Mesendoderm (in vitro differentiated cells): ENCODE data around the gene GOLPH3L.

Experiments
- DNase-seq: peaks from one replicate; pipeline ENCODE4 v3.0.0; 2013
- H2AK5ac ChIP-seq: 2 replicates; pipeline ENCODE4 v1.6.1; 2013; ENCODE audit warnings: low read length, inconsistent platforms
- H2BK120ac ChIP-seq: 2 replicates; pipeline ENCODE4 v1.6.1; 2013; ENCODE audit warnings: low read depth, mild to moderate bottlenecking, low read length, moderate library complexity, mixed read lengths
- H2BK15ac ChIP-seq: replicated peaks from 2 replicates; pipeline ENCODE4 v1.6.1; 2013; ENCODE audit warnings: low read depth, mild to moderate bottlenecking, moderate library complexity
- H2BK5ac ChIP-seq: 2 replicates; pipeline ENCODE4 v1.6.1; 2013; ENCODE audit warnings: low read length, inconsistent platforms
- H3K18ac ChIP-seq: 2 replicates; pipeline ENCODE4 v1.6.1; 2013; ENCODE audit warnings: mild to moderate bottlenecking, low read length, mixed read lengths
- H3K23ac ChIP-seq: one replicate; pipeline ENCODE4 v1.6.1; 2013; ENCODE audit warnings: low read length
- H3K27ac ChIP-seq: 2 replicates; pipeline ENCODE4 v1.5.1; 2013; ENCODE audit warnings: low read depth, mild to moderate bottlenecking, inconsistent platforms, low read length, moderate library complexity
- H3K27me3 ChIP-seq: 2 replicates; pipeline ENCODE4 v1.6.1; 2013; ENCODE audit warnings: low read length, control low read depth, mild to moderate bottlenecking, inconsistent platforms; ENCODE audit not compliant: insufficient read depth, poor library complexity
- H3K36me3 ChIP-seq: 2 replicates; pipeline ENCODE4 v1.6.1; 2013; ENCODE audit warnings: low read length, inconsistent platforms; ENCODE audit not compliant: control insufficient read depth, insufficient read depth
- H3K4ac ChIP-seq: one replicate; pipeline ENCODE4 v1.6.1; 2013; ENCODE audit warnings: low read depth, mild to moderate bottlenecking, low read length, moderate library complexity
- H3K4me1 ChIP-seq: 2 replicates; pipeline ENCODE4 v1.6.1; 2013; ENCODE audit warnings: low read depth, low read length, inconsistent platforms; ENCODE audit not compliant: control insufficient read depth
- H3K4me2 ChIP-seq: 2 replicates; pipeline ENCODE4 v1.6.1; 2013; ENCODE audit warnings: low read length
- H3K4me3 ChIP-seq: 2 replicates; pipeline ENCODE4 v1.5.1; 2013; ENCODE audit warnings: mild to moderate bottlenecking, low read length
- H3K56ac ChIP-seq: one replicate; pipeline ENCODE4 v1.6.1; 2013; ENCODE audit warnings: low read length
- H3K79me1 ChIP-seq: 2 replicates; pipeline ENCODE4 v1.6.1; 2013; ENCODE audit warnings: low read length, inconsistent platforms
- H3K79me2 ChIP-seq: 2 replicates; pipeline ENCODE4 v1.6.1; 2013; ENCODE audit warnings: mild to moderate bottlenecking, low read length; ENCODE audit not compliant: control insufficient read depth, insufficient read depth
- H3K9ac ChIP-seq: 2 replicates; pipeline ENCODE4 v1.6.1; 2013; ENCODE audit warnings: low read length, inconsistent platforms
- H4K5ac ChIP-seq: one replicate; pipeline ENCODE4 v1.6.1; 2013; ENCODE audit warnings: low read length
- H4K8ac ChIP-seq: one replicate; pipeline ENCODE4 v1.6.1; 2013; ENCODE audit warnings: low read depth, mild to moderate bottlenecking, control low read depth, low read length, moderate library complexity
- WGBS: extraction: QIAGEN DNeasy Blood & Tissue Kit; methylation state at CpG from one replicate; pipeline ENCODE4 v1.1.7; 2013; ENCODE audit warnings: low lambda C conversion rate, missing lambda C conversion rate; ENCODE audit not compliant: insufficient coverage; ENCODE audit errors: extremely low coverage; 5-methylcytosine and 5-hydroxymethylcytosine counted together

The GOLPH3L gene

DNA sequence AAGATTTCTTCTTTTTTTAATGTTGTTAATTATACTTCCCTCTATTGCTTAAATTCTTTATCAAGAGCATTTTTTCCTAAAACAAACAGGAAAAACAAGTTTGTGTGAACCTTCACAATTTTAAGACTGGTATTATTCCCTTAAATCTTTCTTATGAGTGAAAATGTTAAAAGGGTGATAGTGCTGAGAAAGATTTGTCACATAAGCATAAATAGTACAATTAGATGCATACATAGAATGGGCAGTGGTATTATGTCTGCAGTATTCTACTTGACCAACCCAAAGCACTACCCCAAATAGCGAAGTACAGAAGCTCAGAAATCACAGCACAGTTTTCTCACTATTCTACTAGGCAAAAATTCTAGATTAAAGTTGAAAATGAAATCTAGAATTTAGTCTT is 18.0 kb downstream of the GOLPH3L start:
- no peak overlapping the region for H3K9ac ChIP-seq
- no peaks in the 10 kb centered on the region for H3K27me3 ChIP-seq
- H2AK5ac ChIP-seq = no peak overlapping the region
- H3K4me3 ChIP-seq = no peak overlapping the region
- H2BK15ac ChIP-seq = no peak overlapping the region
- no peaks in the 10 kb centered on the region for H3K79me2 ChIP-seq
- H3K18ac ChIP-seq = no peak overlapping the region
- DNase-seq = no peak
- H3K27ac ChIP-seq = no peak overlapping the region
- no peak overlapping the region for H3K56ac ChIP-seq
- H3K23ac ChIP-seq = no peak overlapping the region
- no peaks in the 10 kb centered on the region for H3K36me3 ChIP-seq
- H4K8ac ChIP-seq = no peak overlapping the region
- H3K4me2 ChIP-seq = no peak overlapping the region
- no peak overlapping the region for H3K4ac ChIP-seq
- H3K79me1 ChIP-seq = no peaks in the 10 kb centered on the region
- H2BK120ac ChIP-seq = no peak overlapping the region
- H3K4me1 ChIP-seq = no peaks in the 10 kb centered on the region
- H2BK5ac ChIP-seq = no peak overlapping the region
- no peak overlapping the region for H4K5ac ChIP-seq
- no CpG with 5 or more reads among the region's 1 CpG for whole genome bisulfite sequencing

DNA sequence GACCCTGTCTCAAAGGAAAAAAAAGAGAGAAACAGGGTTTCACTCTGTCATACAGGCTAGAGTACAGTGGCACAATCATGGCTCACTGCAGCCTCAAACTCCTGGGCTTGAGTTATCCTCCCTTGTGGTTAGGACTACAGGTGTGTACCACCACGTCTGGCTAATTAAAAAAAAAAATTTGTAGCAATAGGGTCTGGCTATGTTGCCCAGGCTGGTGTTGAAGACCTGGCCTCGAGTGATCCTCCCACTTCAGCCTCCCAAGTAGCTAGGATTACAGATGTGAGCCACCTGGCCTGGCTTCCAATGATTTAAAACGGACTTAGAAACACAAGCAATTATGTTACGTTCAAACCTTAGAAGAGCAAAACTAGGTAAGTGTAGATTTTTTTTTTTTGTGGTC is 22.1 kb downstream of the GOLPH3L start:
- H2BK15ac ChIP-seq = no peak overlapping the region

DNA sequence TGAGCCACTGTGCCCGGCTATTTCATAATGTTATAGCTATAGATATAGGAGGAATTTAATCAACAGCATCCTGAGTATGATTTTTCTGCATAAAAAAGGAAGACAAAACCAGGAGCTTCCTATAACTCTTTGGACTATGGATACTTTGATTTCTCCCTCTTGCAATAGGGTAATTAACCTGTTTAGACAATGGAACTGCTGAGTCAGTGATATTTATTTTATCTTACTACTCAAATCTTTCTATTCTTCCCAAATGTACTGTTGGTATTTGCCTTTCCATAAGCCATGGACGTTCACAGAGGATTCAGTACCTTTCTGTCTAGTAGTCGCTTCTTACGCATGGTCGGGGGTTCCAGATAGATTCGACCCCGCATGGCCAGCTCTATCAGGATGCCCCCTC is 33.6 kb downstream of the GOLPH3L start:
- Histone ChIP-seq H4K8ac (no peak overlapping the region), H2BK5ac (no peak overlapping the region), H3K9ac (no peak overlapping the region), H3K4ac (no peak overlapping the region), H3K27ac (no peak overlapping the region), H3K23ac (no peak overlapping the region), H3K4me2 (no peak overlapping the region), H2AK5ac (no peak overlapping the region), H4K5ac (no peak overlapping the region), H3K4me3 (no peak overlapping the region), H2BK15ac (no peak overlapping the region), H3K56ac (no peak overlapping the region), H3K79me1 (no peaks in the 10 kb centered on the region), H3K18ac (no peak overlapping the region), H3K36me3 (peaks cover 1% of the 10 kb centered on the region), H3K4me1 (no peaks in the 10 kb centered on the region), H3K27me3 (no peaks in the 10 kb centered on the region), H3K79me2 (no peaks in the 10 kb centered on the region), H2BK120ac (no peak overlapping the region)
- DNase-seq = no peak
- no CpG with 5 or more reads among the region's 7 CpGs for WGBS

More for the DNA sequence above, 22.1 kb downstream of the GOLPH3L start:
- H4K5ac ChIP-seq = no peak overlapping the region
- H2BK120ac ChIP-seq = no peak overlapping the region
- no peak overlapping the region for H3K4ac ChIP-seq
- WGBS = no CpG with 5 or more reads among the region's 4 CpGs
- DNase-seq = no peak
- no peak overlapping the region for H3K23ac ChIP-seq
- no peak overlapping the region for H3K4me2 ChIP-seq
- H4K8ac ChIP-seq = no peak overlapping the region
- no peaks in the 10 kb centered on the region for H3K79me2 ChIP-seq
- H3K79me1 ChIP-seq = no peaks in the 10 kb centered on the region
- H3K56ac ChIP-seq = no peak overlapping the region
- no peak overlapping the region for H2BK5ac ChIP-seq
- H3K9ac ChIP-seq = no peak overlapping the region
- H3K27me3 ChIP-seq = no peaks in the 10 kb centered on the region
- no peaks in the 10 kb centered on the region for H3K4me1 ChIP-seq
- H3K4me3 ChIP-seq = no peak overlapping the region
- H2AK5ac ChIP-seq = no peak overlapping the region
- H3K18ac ChIP-seq = no peak overlapping the region
- H3K36me3 ChIP-seq = no peaks in the 10 kb centered on the region
- no peak overlapping the region for H3K27ac ChIP-seq

DNA sequence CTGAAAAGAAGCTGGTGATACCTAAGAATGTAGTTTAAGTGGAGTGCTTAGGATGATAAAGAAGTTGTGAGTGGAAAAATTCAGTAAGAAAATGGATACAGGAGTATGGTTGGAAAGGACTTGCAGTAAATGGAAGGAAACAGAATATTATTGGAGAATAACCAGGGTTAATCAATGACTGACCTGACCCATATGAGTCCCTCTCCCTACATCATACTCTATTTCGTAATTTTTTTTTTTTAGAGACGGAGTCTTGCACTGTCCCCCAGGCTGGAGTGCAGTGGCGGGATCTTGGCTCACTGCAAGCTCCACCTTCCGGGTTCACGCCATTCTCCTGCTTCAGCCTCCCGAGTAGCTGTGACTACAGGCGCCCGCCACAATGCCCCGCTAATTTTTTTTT is 34.1 kb downstream of the GOLPH3L start:
- no peak overlapping the region for H3K18ac ChIP-seq
- no peak overlapping the region for H2AK5ac ChIP-seq
- no peak overlapping the region for H3K27ac ChIP-seq
- H3K9ac ChIP-seq = no peak overlapping the region
- H3K56ac ChIP-seq = no peak overlapping the region
- no peak overlapping the region for H4K8ac ChIP-seq
- H3K4me3 ChIP-seq = no peak overlapping the region
- no peak overlapping the region for H2BK5ac ChIP-seq
- no peak overlapping the region for H3K4me2 ChIP-seq
- no peaks in the 10 kb centered on the region for H3K79me2 ChIP-seq
- no peaks in the 10 kb centered on the region for H3K4me1 ChIP-seq
- H2BK15ac ChIP-seq = no peak overlapping the region
- no peak overlapping the region for H2BK120ac ChIP-seq
- H3K27me3 ChIP-seq = no peaks in the 10 kb centered on the region
- no peak for DNase-seq
- H3K4ac ChIP-seq = no peak overlapping the region
- no CpG with 5 or more reads among the region's 9 CpGs for WGBS
- H3K23ac ChIP-seq = no peak overlapping the region
- H4K5ac ChIP-seq = no peak overlapping the region
- no peaks in the 10 kb centered on the region for H3K79me1 ChIP-seq
- H3K36me3 ChIP-seq = peaks cover 1% of the 10 kb centered on the region

DNA sequence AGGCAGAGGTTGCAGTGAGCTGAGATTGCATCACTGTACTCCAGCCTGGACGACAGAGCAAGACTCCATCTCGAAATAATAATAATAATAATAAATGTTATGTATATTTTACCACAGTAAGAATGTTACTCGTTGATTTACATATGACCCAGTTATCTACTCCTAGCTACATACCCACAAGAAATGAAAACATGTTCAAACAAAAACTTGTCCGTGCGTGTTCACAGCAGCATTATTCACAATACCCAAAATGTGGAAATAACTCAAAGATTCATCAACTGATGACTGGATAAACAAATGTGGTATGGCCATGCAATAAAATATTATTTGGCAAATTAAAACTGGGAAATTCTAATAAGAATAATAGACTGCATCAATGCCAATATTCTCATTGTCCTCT is 35.8 kb downstream of the GOLPH3L start:
- Histone ChIP-seq H3K27ac (no peak overlapping the region), H3K4me3 (no peak overlapping the region), H3K4ac (no peak overlapping the region), H3K79me2 (no peaks in the 10 kb centered on the region), H3K4me1 (no peaks in the 10 kb centered on the region), H3K18ac (no peak overlapping the region), H4K5ac (no peak overlapping the region), H2BK5ac (no peak overlapping the region), H3K36me3 (peaks cover 1% of the 10 kb centered on the region), H3K9ac (no peak overlapping the region), H4K8ac (no peak overlapping the region), H3K27me3 (no peaks in the 10 kb centered on the region), H3K23ac (no peak overlapping the region), H2AK5ac (no peak overlapping the region), H3K4me2 (no peak overlapping the region), H2BK120ac (no peak overlapping the region), H3K56ac (no peak overlapping the region), H2BK15ac (no peak overlapping the region), H3K79me1 (no peaks in the 10 kb centered on the region)
- WGBS = no CpG with 5 or more reads among the region's 5 CpGs
- no peak for DNase-seq

DNA sequence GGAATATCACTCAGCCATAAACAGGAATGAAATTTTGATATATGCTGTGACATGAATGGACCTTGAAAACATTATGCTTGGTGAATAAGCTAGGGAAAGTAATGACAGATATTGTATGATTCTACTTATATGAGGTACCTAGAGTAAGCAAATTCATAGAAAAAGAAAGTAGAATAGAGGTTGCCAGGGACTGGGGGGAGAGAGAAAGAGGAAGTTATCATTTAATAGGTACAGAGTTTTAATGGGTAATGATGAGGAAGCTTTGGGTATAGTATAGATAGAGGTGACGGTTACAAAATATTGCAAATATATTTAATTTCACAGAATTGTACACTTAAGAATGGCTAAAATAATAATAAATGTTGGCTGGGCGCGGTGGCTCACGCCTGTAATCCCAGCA is 36.4 kb downstream of the GOLPH3L start:
- WGBS = no CpG with 5 or more reads among the region's 4 CpGs
- Histone ChIP-seq H2BK5ac (no peak overlapping the region), H3K27ac (no peak overlapping the region), H3K4me2 (no peak overlapping the region), H2AK5ac (no peak overlapping the region), H2BK15ac (no peak overlapping the region), H3K4me1 (no peaks in the 10 kb centered on the region), H3K79me1 (no peaks in the 10 kb centered on the region), H3K18ac (no peak overlapping the region), H3K4ac (no peak overlapping the region), H3K9ac (no peak overlapping the region), H3K79me2 (no peaks in the 10 kb centered on the region), H3K23ac (no peak overlapping the region), H3K4me3 (no peak overlapping the region), H2BK120ac (no peak overlapping the region), H3K56ac (no peak overlapping the region), H4K5ac (no peak overlapping the region), H4K8ac (no peak overlapping the region), H3K36me3 (peaks cover 1% of the 10 kb centered on the region), H3K27me3 (no peaks in the 10 kb centered on the region)
- no peak for DNase-seq
